PC-9 (cell line): Measurements from ENCODE around the gene ZNF165. TPM values are rescaled to one million over a fixed set of nuclear protein-coding genes. Genes with fewer than 3 reads are reported as not detected.

Experiments used
- BruUV-seq: library from RNA; stranded (reverse); fragments of 400-500 nt; replicated peaks from 2 replicates; lab custom pipeline; 2021; lab: Mats Ljungman, UMichigan
- CTCF ChIA-PET: fragments of 300-600 bp; sonication (Branson Sonifier 250); formaldehyde crosslinking; loops from one replicate; lab custom pipeline; 2022; ENCODE audit warnings: antibody characterized with exemption; lab: Charles Lee
- POLR2A ChIA-PET: fragments of 300-600 bp; sonication (Branson Sonifier 250); formaldehyde crosslinking; loops from one replicate; lab custom pipeline; 2022; ENCODE audit warnings: antibody characterized with exemption; ENCODE audit not compliant: unreplicated experiment; lab: Charles Lee
- DNase-seq, 2 experiments: peaks; one replicate each; pipeline versions ENCODE4 v3.0.0 to v3.0.0-alpha.2; 2015 to 2022; ENCODE audit warnings: mixed read lengths in 1 of 2
- H2AFZ ChIP-seq: fragments of 200-600 bp; sonication (generic); 2 replicates; pipeline ENCODE4 v1.8.1; 2017; ENCODE audit warnings: antibody characterized with exemption
- H3F3A ChIP-seq: fragments of 200-600 bp; sonication (generic); 2 replicates; pipeline ENCODE4 v1.8.1; 2017; ENCODE audit warnings: antibody characterized with exemption, mild to moderate bottlenecking, low read depth; ENCODE audit not compliant: insufficient read depth
- H3K27ac ChIP-seq: fragments of 200-600 bp; sonication (generic); 2 replicates; pipeline ENCODE4 v1.6.1; 2016; ENCODE audit warnings: mixed run types
- H3K27me3 ChIP-seq: fragments of 200-600 bp; sonication (generic); 2 replicates; pipeline ENCODE4 v1.6.1; 2016; ENCODE audit warnings: low read depth, mixed run types; ENCODE audit not compliant: insufficient read depth
- H3K36me3 ChIP-seq: fragments of 200-600 bp; sonication (generic); 2 replicates; pipeline ENCODE4 v1.6.1; 2016; ENCODE audit warnings: low read depth, mixed run types
- H3K4me1 ChIP-seq: fragments of 200-600 bp; sonication (generic); replicated peaks from 2 replicates; pipeline ENCODE4 v1.6.1; 2016; ENCODE audit warnings: mixed run types; ENCODE audit not compliant: insufficient read depth
- H3K4me2 ChIP-seq: fragments of 200-600 bp; sonication (generic); 2 replicates; pipeline ENCODE4 v1.6.1; 2017; ENCODE audit warnings: mixed run types
- H3K4me3 ChIP-seq: fragments of 200-600 bp; sonication (generic); 2 replicates; pipeline ENCODE4 v1.6.1; 2016; ENCODE audit warnings: mixed run types
- H3K79me2 ChIP-seq: fragments of 200-600 bp; sonication (generic); 2 replicates; pipeline ENCODE4 v1.6.1; 2017; ENCODE audit warnings: low read depth, mixed run types
- H3K9me2 ChIP-seq: fragments of 200-600 bp; sonication (generic); 2 replicates; pipeline ENCODE4 v1.8.1; 2017; ENCODE audit warnings: mild to moderate bottlenecking; ENCODE audit not compliant: insufficient read depth
- H3K9me3 ChIP-seq: fragments of 200-600 bp; sonication (generic); 2 replicates; pipeline ENCODE4 v1.8.1; 2016; ENCODE audit warnings: low read depth; ENCODE audit not compliant: insufficient read depth
- H4K20me1 ChIP-seq: fragments of 200-600 bp; sonication (generic); 2 replicates; pipeline ENCODE4 v1.8.1; 2017; ENCODE audit not compliant: insufficient read depth
- EZH2 ChIP-seq: fragments of 200-600 bp; sonication (generic); IDR thresholded peaks from 2 replicates; pipeline ENCODE4 v1.8.0; 2017; ENCODE audit warnings: antibody characterized with exemption, low read depth
- intact Hi-C: fragments of 100-400 bp; cut with micrococcal nuclease; formaldehyde crosslinking; loops from one replicate; pipeline ENCODE4 v1.10.0; 2022; ENCODE audit not compliant: unreplicated experiment
- total RNA-seq: library from RNA; stranded (reverse); gene quantifications from 2 replicates; pipeline ENCODE4 v1.2.3, GENCODE V29; 2021
- TF ChIP-seq, protein P1 (sequence below): fragments of 200-600 bp; sonication (generic); conservative IDR thresholded peaks from 2 replicates; pipeline ENCODE4 v1.6.1; 2017; ENCODE audit warnings: mixed run types, antibody characterized with exemption, mild to moderate bottlenecking, moderate library complexity

Gene ZNF165
- total RNA-seq, 1 experiment from 2014 or later, result 12.6 TPM

DNA sequence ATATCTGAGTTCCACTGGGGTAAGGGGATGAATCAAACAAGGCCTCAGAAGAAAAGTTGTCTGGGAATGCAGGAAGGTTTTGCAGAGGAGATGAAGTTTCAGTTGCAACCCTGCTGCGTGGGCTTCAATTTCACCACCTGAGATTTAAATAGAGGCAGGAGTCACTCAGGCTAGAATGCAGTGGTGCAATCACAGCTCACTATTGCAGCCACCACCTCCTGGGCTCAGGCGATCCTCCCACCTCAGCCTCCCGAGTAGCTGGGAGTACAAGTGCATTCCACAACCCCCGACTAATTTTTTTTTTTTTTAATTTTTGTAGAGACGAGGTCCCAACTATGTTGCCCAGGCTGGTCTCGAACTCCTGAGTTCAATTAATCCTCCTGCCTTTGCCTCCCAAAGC lies 1.5 kb upstream of the ZNF165 start:
- CTCF ChIA-PET, result interaction anchor here (0.7 kb wide), 1 partner anchor 250 kb away, joined by 5 read pairs; no protein-coding TSS in a partner anchor

DNA sequence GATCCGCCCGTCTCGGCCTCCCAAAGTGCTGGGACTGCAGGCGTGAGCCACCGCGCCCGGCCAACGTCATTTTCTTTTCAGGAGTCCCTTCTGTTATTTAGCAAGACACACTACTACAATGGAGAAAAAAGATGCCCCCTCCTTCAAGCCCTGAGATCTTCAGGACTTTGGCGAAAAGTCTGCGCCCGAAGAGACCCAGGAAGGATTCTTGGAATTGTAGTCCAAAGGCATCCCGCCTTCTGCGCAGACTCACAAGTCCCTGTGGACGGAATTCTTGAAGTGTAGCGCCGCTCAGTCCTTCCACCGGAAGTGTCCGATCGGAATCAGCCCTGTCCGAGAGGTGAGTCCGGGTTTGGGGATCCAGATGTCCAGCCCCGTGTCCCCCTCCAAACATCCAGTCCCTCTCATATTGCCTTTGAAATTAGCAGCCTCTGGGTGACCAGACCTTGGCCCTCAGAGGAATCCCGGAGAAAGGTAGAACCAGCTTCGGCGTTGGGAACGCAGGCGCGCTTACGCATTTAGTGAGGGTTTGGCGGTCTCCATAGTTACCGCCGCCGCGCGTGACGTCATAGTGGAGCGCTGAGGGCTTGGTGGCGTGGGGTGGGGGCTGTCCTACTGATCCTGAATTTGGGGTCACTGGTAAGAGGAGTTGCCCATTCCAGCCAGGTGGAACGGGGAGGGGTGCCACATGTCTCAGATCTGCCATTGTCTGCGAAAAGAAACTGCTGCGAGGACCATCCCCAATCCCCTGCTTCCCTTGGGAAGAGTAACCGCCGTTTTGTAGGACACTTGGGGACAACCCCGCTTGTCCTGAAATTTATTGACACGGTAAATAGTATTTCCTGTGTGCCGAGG lies 490 bp downstream of the ZNF165 start:
- Histone ChIP-seq H3K9me3 (peaks cover 10% of the 10 kb centered on the region; the same call in 1 of the 2 replicates), H3K4me2 (peak overlapping the region; percentile 91), H3K4me1 (peaks cover 15% of the 10 kb centered on the region; the same call in 1 of the 2 replicates), H3K79me2 (peaks cover 27% of the 10 kb centered on the region), H3K27me3 (no peaks in the 10 kb centered on the region), H3K9me2 (no peaks in the 10 kb centered on the region), H3K4me3 (peak overlapping the region; percentile 86), H3F3A (peaks cover 15% of the 10 kb centered on the region; the same call in 1 of the 2 replicates), H3K36me3 (peaks cover 20% of the 10 kb centered on the region; the same call in 1 of the 2 replicates), H2AFZ (peak overlapping the region; percentile 82), H3K27ac (peak overlapping the region; percentile 98), H4K20me1 (no peaks in the 10 kb centered on the region)
- CTCF ChIA-PET, result no interaction called here
- no TSS peak for BruUV-seq
- no peak for TF ChIP-seq EZH2
- TF ChIP-seq, protein P1, sequence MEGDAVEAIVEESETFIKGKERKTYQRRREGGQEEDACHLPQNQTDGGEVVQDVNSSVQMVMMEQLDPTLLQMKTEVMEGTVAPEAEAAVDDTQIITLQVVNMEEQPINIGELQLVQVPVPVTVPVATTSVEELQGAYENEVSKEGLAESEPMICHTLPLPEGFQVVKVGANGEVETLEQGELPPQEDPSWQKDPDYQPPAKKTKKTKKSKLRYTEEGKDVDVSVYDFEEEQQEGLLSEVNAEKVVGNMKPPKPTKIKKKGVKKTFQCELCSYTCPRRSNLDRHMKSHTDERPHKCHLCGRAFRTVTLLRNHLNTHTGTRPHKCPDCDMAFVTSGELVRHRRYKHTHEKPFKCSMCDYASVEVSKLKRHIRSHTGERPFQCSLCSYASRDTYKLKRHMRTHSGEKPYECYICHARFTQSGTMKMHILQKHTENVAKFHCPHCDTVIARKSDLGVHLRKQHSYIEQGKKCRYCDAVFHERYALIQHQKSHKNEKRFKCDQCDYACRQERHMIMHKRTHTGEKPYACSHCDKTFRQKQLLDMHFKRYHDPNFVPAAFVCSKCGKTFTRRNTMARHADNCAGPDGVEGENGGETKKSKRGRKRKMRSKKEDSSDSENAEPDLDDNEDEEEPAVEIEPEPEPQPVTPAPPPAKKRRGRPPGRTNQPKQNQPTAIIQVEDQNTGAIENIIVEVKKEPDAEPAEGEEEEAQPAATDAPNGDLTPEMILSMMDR, result no peak
- peak; percentile 89 to 95 for DNase-seq
- POLR2A ChIA-PET, result interaction anchor here (0.6 to 0.7 kb wide), 2 partner anchors 24 to 146 kb away, joined by 3 read pairs; no protein-coding TSS in a partner anchor
- intact Hi-C loops, result loop anchor here (1.0 to 10.0 kb wide), 5 partner anchors 56 to 462 kb away; a partner anchor contains a TSS

More for the DNA sequence above, 1.5 kb upstream of the ZNF165 start:
- no peaks in the 10 kb centered on the region for H3K27me3 ChIP-seq
- no peak overlapping the region for H3K4me3 ChIP-seq
- H3F3A ChIP-seq, result peaks cover 15% of the 10 kb centered on the region; the same call in 1 of the 2 replicates
- H3K9me2 ChIP-seq, result no peaks in the 10 kb centered on the region
- no peaks in the 10 kb centered on the region for H4K20me1 ChIP-seq
- peak overlapping the region; percentile 91; the same call in 1 of the 2 replicates for H3K4me2 ChIP-seq
- peaks cover 3% of the 10 kb centered on the region; the same call in 1 of the 2 replicates for H3K9me3 ChIP-seq
- BruUV-seq, result no TSS peak
- no peak overlapping the region for H2AFZ ChIP-seq
- POLR2A ChIA-PET, result interaction anchor here (0.6 kb wide), 1 partner anchor 901 kb away, joined by 4 read pairs; no protein-coding TSS in a partner anchor
- 0 out of 2 replicates have a peak overlapping the region, but pooled peaks have one; percentile 98 for H3K27ac ChIP-seq
- TF ChIP-seq, protein P1, result no peak
- TF ChIP-seq EZH2, result no peak
- H3K36me3 ChIP-seq, result 0 out of 2 replicates have a peak, but pooled peaks cover 3% of the 10 kb centered on the region
- intact Hi-C loops, result no loop called here
- H3K4me1 ChIP-seq, result peaks cover 15% of the 10 kb centered on the region; the same call in 1 of the 2 replicates
- DNase-seq, result no peak
- H3K79me2 ChIP-seq, result peaks cover 27% of the 10 kb centered on the region

- TF ChIP-seq EZH2, result no peak
- TF ChIP-seq, protein P1, result no peak
- H3K4me3 ChIP-seq, result peak overlapping the region; percentile 86
- no peak for DNase-seq
- H3K27me3 ChIP-seq, result no peaks in the 10 kb centered on the region
- ChIA-PET POLR2A (interaction anchor here (0.6 kb wide), 1 partner anchor 147 kb away, joined by 3 read pairs; no protein-coding TSS in a partner anchor), CTCF (no interaction called here)
- H3F3A ChIP-seq, result peaks cover 15% of the 10 kb centered on the region; the same call in 1 of the 2 replicates
- no peaks in the 10 kb centered on the region for H3K9me2 ChIP-seq
- peak overlapping the region; percentile 82 for H2AFZ ChIP-seq
- peaks cover 15% of the 10 kb centered on the region; the same call in 1 of the 2 replicates for H3K4me1 ChIP-seq
- BruUV-seq, result no TSS peak
- H3K79me2 ChIP-seq, result peaks cover 27% of the 10 kb centered on the region
- peak overlapping the region; percentile 98 for H3K27ac ChIP-seq
- peaks cover 26% of the 10 kb centered on the region for H3K36me3 ChIP-seq
- peak overlapping the region; percentile 91 for H3K4me2 ChIP-seq
- no peaks in the 10 kb centered on the region for H4K20me1 ChIP-seq
- H3K9me3 ChIP-seq, result peaks cover 12% of the 10 kb centered on the region; the same call in 1 of the 2 replicates
- intact Hi-C loops, result loop anchor here (1.0 to 10.0 kb wide), 4 partner anchors 55 to 462 kb away; a partner anchor contains a TSS
These were observed 1.1 kb downstream of the ZNF165 start for GRCh38 chr6:28081486-28081751.
